Nephron (organoid): ENCODE data around the gene TRIO.

Source experiments
- H3K27ac Mint-ChIP-seq, 3 experiments: 2 replicates each; pipeline ENCODE4 v1.8.0; 2020; ENCODE audit warnings: mixed read lengths in 3 of 3, mild to moderate bottlenecking in 2 of 3, moderate library complexity in 1 of 3
- H3K27me3 Mint-ChIP-seq: 2 replicates; pipeline ENCODE4 v1.8.0; 2021; ENCODE audit warnings: low read depth, mild to moderate bottlenecking, moderate library complexity, mixed read lengths
- H3K36me3 Mint-ChIP-seq: 2 replicates; pipeline ENCODE4 v1.8.0; 2020; ENCODE audit warnings: low read depth, mixed read lengths
- H3K4me1 Mint-ChIP-seq: 2 replicates; pipeline ENCODE4 v1.8.0; 2020; ENCODE audit warnings: mixed read lengths
- H3K4me3 Mint-ChIP-seq, 3 experiments: 2 replicates each; pipeline ENCODE4 v1.8.0; 2020; ENCODE audit warnings: mild to moderate bottlenecking in 3 of 3, mixed read lengths in 3 of 3, moderate library complexity in 2 of 3
- H3K9me3 Mint-ChIP-seq: 2 replicates; pipeline ENCODE4 v1.8.0; 2020; ENCODE audit warnings: mixed read lengths
- CTCF ChIP-seq, 3 experiments: fragments of 200-600 bp; sonication (generic); IDR thresholded peaks; one replicate each; pipeline ENCODE4 v1.5.0; 2021; ENCODE audit warnings: antibody characterized with exemption in 3 of 3; ENCODE audit not compliant: unreplicated experiment in 3 of 3

The TRIO gene

GRCh38 chr5:14472986-14473567 is 329.9 kb downstream of the TRIO start:
- TF ChIP-seq CTCF (IDR thresholded peaks at IDR 0.05; ENCODE audit: unreplicated experiment in 3 of 3): no peak
- no peaks in the 10 kb centered on the region for H3K27me3 Mint-ChIP-seq
- no peak overlapping the region for H3K27ac Mint-ChIP-seq
- H3K4me1 Mint-ChIP-seq: peaks cover 17% of the 10 kb centered on the region
- no peaks in the 10 kb centered on the region for H3K9me3 Mint-ChIP-seq
- H3K36me3 Mint-ChIP-seq: peaks cover 66% of the 10 kb centered on the region
- H3K4me3 Mint-ChIP-seq: no peak overlapping the region

DNA sequence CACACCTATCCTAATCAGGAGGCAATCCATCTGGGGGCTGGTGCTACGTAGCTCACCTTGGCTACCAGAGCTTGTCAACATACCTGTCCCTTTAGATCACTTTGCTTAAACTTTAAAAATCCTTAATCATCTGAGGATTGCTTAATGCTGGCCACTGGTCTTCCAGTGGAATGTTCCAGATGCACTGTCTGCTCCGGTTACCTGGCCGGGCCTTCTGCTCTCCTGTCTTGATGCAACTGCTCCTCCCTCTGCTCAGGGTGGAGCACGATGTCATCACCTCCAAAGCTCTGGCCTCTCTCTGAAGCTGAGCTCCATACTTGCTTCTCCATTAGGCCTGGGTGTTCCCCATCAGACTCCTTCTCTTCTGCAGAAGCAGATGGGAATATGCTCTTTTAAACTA is 331.9 kb downstream of the TRIO start:
- no peak for TF ChIP-seq CTCF (IDR thresholded peaks at IDR 0.05; ENCODE audit: unreplicated experiment in 3 of 3)
- H3K4me1 Mint-ChIP-seq: no peaks in the 10 kb centered on the region
- H3K36me3 Mint-ChIP-seq: peaks cover 74% of the 10 kb centered on the region
- H3K9me3 Mint-ChIP-seq: no peaks in the 10 kb centered on the region
- no peaks in the 10 kb centered on the region for H3K27me3 Mint-ChIP-seq
- no peak overlapping the region for H3K4me3 Mint-ChIP-seq
- H3K27ac Mint-ChIP-seq: no peak overlapping the region

GRCh38 chr5:14476786-14477435 is 333.8 kb downstream of the TRIO start:
- Mint-ChIP-seq H3K9me3 (no peaks in the 10 kb centered on the region), H3K27me3 (no peaks in the 10 kb centered on the region), H3K4me3 (no peak overlapping the region), H3K4me1 (peaks cover 2% of the 10 kb centered on the region), H3K36me3 (peaks cover 74% of the 10 kb centered on the region), H3K27ac (peak overlapping the region in 1 of 3 experiments; percentile 37)
- no peak for TF ChIP-seq CTCF (IDR thresholded peaks at IDR 0.05; ENCODE audit: unreplicated experiment in 3 of 3)

DNA sequence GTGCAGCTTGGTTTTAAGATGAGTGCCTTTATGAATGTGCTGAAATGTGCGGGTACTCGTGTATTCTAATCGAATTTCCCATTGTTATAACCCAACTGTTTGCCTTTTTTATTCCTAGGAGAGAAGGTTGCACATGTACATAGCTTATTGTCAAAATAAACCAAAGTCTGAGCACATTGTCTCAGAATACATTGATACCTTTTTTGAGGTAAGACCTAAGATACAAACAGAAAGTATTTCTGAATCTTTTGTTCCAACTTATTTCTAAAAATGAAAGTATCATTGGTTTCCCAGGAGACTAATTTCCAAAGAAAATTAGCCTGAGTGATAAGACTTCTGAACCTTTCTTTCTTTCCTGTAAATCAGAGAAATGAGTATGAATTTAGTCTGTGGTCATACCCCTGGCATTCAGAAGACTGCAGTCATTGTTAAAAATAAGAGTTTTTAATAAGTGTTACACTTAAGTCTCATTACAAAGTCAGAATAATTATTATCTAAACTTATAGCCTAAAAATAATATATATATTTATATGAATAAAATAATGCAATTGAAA is 336.1 kb downstream of the TRIO start:
- H3K36me3 Mint-ChIP-seq: peaks cover 77% of the 10 kb centered on the region
- no peak overlapping the region for H3K27ac Mint-ChIP-seq
- no peak for TF ChIP-seq CTCF (IDR thresholded peaks at IDR 0.05; ENCODE audit: unreplicated experiment in 3 of 3)
- no peaks in the 10 kb centered on the region for H3K27me3 Mint-ChIP-seq
- no peaks in the 10 kb centered on the region for H3K9me3 Mint-ChIP-seq
- H3K4me3 Mint-ChIP-seq: no peak overlapping the region
- H3K4me1 Mint-ChIP-seq: peaks cover 8% of the 10 kb centered on the region

GRCh38 chr5:14481349-14481748 is 338.2 kb downstream of the TRIO start:
- no peak overlapping the region for H3K4me3 Mint-ChIP-seq
- peaks cover 85% of the 10 kb centered on the region for H3K36me3 Mint-ChIP-seq
- H3K27me3 Mint-ChIP-seq: no peaks in the 10 kb centered on the region
- H3K27ac Mint-ChIP-seq: peak overlapping the region in 2 of 3 experiments; percentile 96 to 97
- TF ChIP-seq CTCF (IDR thresholded peaks at IDR 0.05; ENCODE audit: unreplicated experiment in 3 of 3): no peak
- no peaks in the 10 kb centered on the region for H3K9me3 Mint-ChIP-seq
- peaks cover 8% of the 10 kb centered on the region for H3K4me1 Mint-ChIP-seq
